Gastrocnemius medialis (tissue), 4 donors: ENCODE measurements around the gene IL31.

Experiments used
- CTCF ChIP-seq, 5 experiments: fragments of 450-650 bp in 3 of 5; fragments of 200-600 bp in 2 of 5; sonication (generic) in 2 of 5; IDR thresholded peaks in 4 of 5; conservative IDR thresholded peaks in 1 of 5; 1 replicate in 4 of 5; 2 replicates in 1 of 5; pipeline ENCODE4 v1.5.1; 2016 to 2019; ENCODE audit warnings: antibody characterized with exemption in 5 of 5, mild to moderate bottlenecking in 3 of 5, moderate library complexity in 3 of 5
- POLR2A ChIP-seq, 2 donors: fragments of 450-650 bp; IDR thresholded peaks; one replicate each; pipeline ENCODE4 v1.6.1; 2017; ENCODE audit warnings: antibody characterized with exemption in 2 of 2, mild to moderate bottlenecking in 2 of 2, moderate library complexity in 2 of 2

- TF ChIP-seq CTCF (IDR thresholded peaks at IDR 0.05 in 4 of 5, conservative IDR thresholded peaks at IDR 0.05 in 1 of 5), result no peak
- TF ChIP-seq POLR2A (IDR thresholded peaks at IDR 0.05), result no peak
Measured at GRCh38 chr12:122192441-122192840, 18.4 kb upstream of the IL31 start.
